ENCODE data around the gene TEX19. TPM values are rescaled to one million over a fixed set of nuclear protein-coding genes. Genes with fewer than 3 reads are reported as not detected.
A peak's percentile ranks its signal among the peaks of the same experiment; 100 is the strongest.
"Not testable (repeated sequence)": the region's sequence is repeated elsewhere in the genome, so short reads cannot be mapped to it uniquely, and the experiment has no call there.

Gene TEX19
- total RNA-seq, 1 experiment from 2014 or later = 1.4 TPM

- no peak for DNase-seq (ENCODE audit: low read depth)
These were observed 15.7 kb downstream of the TEX19 start for GRCh38 chr17:82374626-82375331.

- no peak for DNase-seq (ENCODE audit: low read depth)
These were observed 16.5 kb downstream of the TEX19 start for GRCh38 chr17:82375359-82376041.

- DNase-seq (ENCODE audit: low read depth) = no peak
These were observed 17.1 kb downstream of the TEX19 start for GRCh38 chr17:82376042-82376730.

GRCh38 chr17:82377294-82377693 is 18.2 kb downstream of the TEX19 start:
- DNase-seq (ENCODE audit: low read depth) = not testable (repeated sequence)

GRCh38 chr17:82377924-82378740 is 19.1 kb downstream of the TEX19 start:
- no peak for DNase-seq (ENCODE audit: low read depth)

GRCh38 chr17:82378741-82379021 is 19.6 kb downstream of the TEX19 start:
- no peak for DNase-seq (ENCODE audit: low read depth)

GRCh38 chr17:82380860-82381702 is 22.0 kb downstream of the TEX19 start:
- DNase-seq (ENCODE audit: low read depth) = no peak

GRCh38 chr17:82381703-82382009 is 22.6 kb downstream of the TEX19 start:
- not testable (repeated sequence) for DNase-seq (ENCODE audit: low read depth)

GRCh38 chr17:82382220-82382932 is 23.3 kb downstream of the TEX19 start:
- DNase-seq (ENCODE audit: low read depth) = not testable (repeated sequence)

- no peak for DNase-seq (ENCODE audit: low read depth)
These were observed 23.8 kb downstream of the TEX19 start for GRCh38 chr17:82382933-82383255.

GRCh38 chr17:82383411-82383810 is 24.4 kb downstream of the TEX19 start:
- no peak for DNase-seq (ENCODE audit: low read depth)

- DNase-seq (ENCODE audit: low read depth) = no peak
These were observed 25.1 kb downstream of the TEX19 start for GRCh38 chr17:82384051-82384729.

GRCh38 chr17:82384730-82385481 is 25.9 kb downstream of the TEX19 start:
- DNase-seq (ENCODE audit: low read depth) = peak; percentile 20

GRCh38 chr17:82385559-82386254 is 26.7 kb downstream of the TEX19 start:
- DNase-seq (ENCODE audit: low read depth) = no peak

- no peak for DNase-seq (ENCODE audit: low read depth)
These were observed 27.3 kb downstream of the TEX19 start for GRCh38 chr17:82386255-82386831.

GRCh38 chr17:82386881-82387704 is 28.0 kb downstream of the TEX19 start:
- DNase-seq (ENCODE audit: low read depth) = no peak

- no peak for DNase-seq (ENCODE audit: low read depth)
These were observed 28.7 kb downstream of the TEX19 start for GRCh38 chr17:82387705-82388106.

All from HT1080 (cell line).